ENCODE data around the gene EFNB2.

EFNB2 gene

DNA sequence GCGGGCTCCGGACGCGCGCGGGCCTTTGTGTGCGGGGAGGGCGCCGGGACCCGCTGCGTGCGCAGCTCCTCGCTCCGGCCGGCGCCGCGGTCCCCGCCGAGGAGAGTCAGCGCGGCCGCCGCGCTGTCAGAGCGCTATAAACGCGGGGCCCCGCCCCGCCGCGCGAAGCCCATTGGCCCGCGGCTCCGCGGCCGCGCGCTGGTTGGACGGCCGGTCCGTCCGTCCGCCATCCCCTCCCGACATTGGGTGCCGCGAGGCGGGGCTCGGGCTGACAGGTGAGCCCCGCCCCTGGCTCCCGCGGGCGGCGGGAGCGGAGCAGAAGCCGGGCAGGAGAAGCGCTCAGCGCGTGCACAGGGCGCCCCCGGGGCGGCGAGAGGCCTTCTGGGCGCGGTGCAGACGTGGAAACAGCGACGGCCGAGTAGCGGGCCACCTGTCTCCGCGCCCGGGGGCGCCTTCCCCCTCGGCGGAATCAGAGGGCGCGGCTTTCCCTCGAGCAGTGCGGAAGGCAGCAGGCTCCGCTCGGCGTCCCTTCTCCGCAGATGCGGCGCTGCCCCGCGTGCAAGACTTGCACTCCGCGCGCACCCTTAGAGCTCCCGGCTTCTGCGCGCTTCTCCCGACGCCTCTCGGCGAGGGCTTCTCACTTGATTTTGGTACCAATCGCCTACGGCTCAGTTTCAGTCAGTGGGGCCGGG, at the start of gene EFNB2:
EFNB2 (minus strand) TSS at position 111 of the 692 bp plus-strand sequence. CDS start 698 bp downstream, outside the sequence.
- in situ Hi-C loops (cut with HindIII; ENCODE audit: low sequenced_read_pairs), result loop anchor here (25.0 kb wide), 1 partner anchor 1973 kb away; no protein-coding TSS in a partner anchor

DNA sequence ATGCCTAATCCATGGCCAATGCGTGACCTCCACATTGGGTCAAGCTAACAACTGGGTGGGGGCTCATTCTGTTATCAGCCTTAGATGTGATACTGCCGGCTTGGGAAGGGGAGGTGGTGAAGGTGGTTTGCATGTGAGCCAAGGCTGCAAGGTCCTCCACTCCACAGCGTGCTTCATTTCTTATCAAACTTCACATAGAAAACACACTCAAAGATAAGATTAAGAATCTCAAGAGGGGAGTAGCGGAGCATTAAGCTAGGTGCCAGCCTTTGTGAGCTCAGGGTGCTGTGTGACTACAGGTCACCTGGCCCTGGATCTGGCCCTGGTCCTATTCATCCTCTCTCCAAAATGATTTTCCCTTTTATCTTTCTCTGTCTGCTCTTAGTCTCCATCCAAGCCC, 45.8 kb upstream of the EFNB2 start:
- in situ Hi-C loops (cut with HindIII; ENCODE audit: low sequenced_read_pairs), result no loop called here

- in situ Hi-C loops (cut with HindIII; ENCODE audit: low sequenced_read_pairs), result loop anchor here (10.0 kb wide), 1 partner anchor 409 kb away; no protein-coding TSS in a partner anchor
These were observed 40.4 kb upstream of the EFNB2 start for GRCh38 chr13:106575896-106576295.

- in situ Hi-C loops (cut with HindIII; ENCODE audit: low sequenced_read_pairs), result loop anchor here (10.0 kb wide), 1 partner anchor 411 kb away; no protein-coding TSS in a partner anchor
These were observed 38.4 kb upstream of the EFNB2 start for GRCh38 chr13:106573868-106574267.

DNA sequence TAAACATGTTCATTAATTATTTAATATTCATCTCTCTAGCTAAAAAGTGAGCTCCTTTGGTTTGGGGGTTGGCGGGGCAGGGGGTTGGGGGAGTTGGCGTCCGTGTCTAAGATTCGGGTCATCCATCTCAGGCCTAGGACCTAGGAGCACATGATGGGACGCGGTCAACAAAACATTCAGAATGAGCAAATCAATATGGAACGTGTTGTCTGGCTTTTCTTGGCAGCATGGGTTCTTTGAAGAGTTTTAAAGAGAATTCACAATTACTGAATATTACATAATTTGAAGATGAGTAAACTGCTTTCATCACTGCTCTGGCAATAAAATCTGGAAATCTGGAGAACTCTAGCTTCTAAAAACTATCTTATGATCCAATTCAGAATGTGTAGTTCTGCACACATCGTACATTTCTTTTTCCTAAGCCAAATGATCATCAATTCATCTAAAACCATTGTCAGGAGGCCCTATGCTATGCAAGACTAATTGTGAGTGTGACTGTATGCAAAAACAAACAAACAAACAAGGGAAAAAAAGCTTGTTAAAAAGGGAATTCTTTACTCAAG, 37.9 kb upstream of the EFNB2 start:
- in situ Hi-C loops (cut with HindIII; ENCODE audit: low sequenced_read_pairs), result loop anchor here (10.0 kb wide), 1 partner anchor 411 kb away; no protein-coding TSS in a partner anchor

DNA sequence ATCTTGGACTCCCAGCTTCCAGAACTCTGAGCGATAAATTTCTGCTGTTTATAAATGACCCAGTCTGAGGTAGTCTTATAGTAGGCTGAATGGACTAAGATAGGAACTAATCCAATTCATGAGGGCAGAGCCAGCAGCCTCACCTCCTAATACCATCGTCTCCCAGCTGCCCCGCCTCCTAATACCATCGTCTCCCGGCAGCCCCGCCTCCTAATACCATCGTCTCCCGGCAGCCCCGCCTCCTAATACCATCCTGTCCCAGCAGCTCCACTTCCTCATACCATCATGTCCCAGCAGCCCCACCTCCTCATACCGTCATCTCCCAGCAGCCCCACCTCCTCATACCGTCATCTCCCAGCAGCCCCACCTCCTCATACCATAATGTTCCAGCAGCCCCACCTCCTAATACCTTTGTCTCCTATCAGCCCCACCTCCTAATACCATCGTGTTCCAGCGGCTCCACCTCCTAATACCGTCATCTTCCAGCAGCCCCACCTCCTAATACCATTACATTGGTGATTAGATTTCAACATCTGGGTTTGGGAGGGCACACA, 34.9 kb upstream of the EFNB2 start:
- in situ Hi-C loops (cut with HindIII; ENCODE audit: low sequenced_read_pairs), result loop anchor here (10.0 kb wide), 1 partner anchor 414 kb away; no protein-coding TSS in a partner anchor

GRCh38 chr13:106569233-106570095, 34.0 kb upstream of the EFNB2 start:
- in situ Hi-C loops (cut with HindIII; ENCODE audit: low sequenced_read_pairs), result loop anchor here (10.0 kb wide), 1 partner anchor 415 kb away; no protein-coding TSS in a partner anchor

GRCh38 chr13:106568299-106569003, 33.0 kb upstream of the EFNB2 start:
- in situ Hi-C loops (cut with HindIII; ENCODE audit: low sequenced_read_pairs), result no loop called here

- in situ Hi-C loops (cut with HindIII; ENCODE audit: low sequenced_read_pairs), result no loop called here
These were observed 32.2 kb upstream of the EFNB2 start, which contains the start of gene ARGLU1 for GRCh38 chr13:106567474-106568298. Gene ARGLU1 (minus strand): TSS chr13:106568137. CDS start chr13:106567919, 218 bp downstream.

GRCh38 chr13:106566641-106567473, 31.4 kb upstream of the EFNB2 start:
- in situ Hi-C loops (cut with HindIII; ENCODE audit: low sequenced_read_pairs), result no loop called here

DNA sequence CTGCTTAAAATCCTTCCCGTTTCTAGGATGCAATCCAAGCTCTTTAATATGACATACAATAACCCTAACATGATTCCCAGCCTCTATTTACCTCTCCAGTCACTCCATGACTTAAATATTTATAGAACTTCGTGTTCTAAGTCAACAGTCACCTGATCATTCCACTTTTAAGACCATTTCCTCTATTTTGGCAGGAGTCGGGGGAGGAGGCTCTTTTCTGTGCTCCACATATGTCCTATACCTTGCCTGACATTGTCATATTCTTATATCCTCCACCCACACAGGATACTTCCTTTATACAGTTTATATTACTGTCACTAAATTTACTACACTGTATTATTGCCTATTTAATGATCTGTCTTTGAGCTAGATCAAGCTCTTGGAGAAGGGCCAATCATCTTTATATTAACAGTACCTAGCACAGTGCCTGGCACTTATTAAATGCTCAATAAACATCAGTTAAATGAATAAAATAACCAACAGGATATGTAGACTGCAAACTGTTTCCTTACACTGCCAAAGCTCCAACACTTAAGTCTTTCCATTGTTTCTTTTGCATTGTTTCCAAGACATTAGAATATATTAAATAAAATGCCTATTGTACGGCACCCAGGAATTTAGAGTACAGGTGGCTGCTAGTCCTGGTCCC, 29.8 kb upstream of the EFNB2 start:
- in situ Hi-C loops (cut with HindIII; ENCODE audit: low sequenced_read_pairs), result no loop called here

DNA sequence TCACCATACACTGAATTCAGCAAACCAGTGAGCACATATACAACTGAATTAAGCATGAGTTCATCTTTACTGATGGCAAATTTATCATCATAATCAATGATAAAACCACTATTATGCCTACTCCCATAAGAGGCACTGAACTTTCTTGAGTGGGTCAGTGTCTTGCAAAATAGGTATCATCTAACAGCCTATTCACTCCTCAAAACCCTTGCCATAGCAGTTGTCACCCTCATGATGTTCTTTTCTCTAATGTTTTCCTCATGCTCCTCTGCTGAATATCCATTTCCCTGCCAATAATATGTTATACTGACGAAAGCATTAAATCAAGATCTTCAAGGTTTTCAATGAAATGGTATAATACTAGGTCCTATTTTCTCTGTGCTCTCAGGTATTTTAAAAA, 26.8 kb upstream of the EFNB2 start:
- in situ Hi-C loops (cut with HindIII; ENCODE audit: low sequenced_read_pairs), result no loop called here

- in situ Hi-C loops (cut with HindIII; ENCODE audit: low sequenced_read_pairs), result no loop called here
These were observed 26.2 kb upstream of the EFNB2 start for GRCh38 chr13:106561551-106562170.

GRCh38 chr13:106560821-106561220, 25.4 kb upstream of the EFNB2 start:
- in situ Hi-C loops (cut with HindIII; ENCODE audit: low sequenced_read_pairs), result no loop called here

- in situ Hi-C loops (cut with HindIII; ENCODE audit: low sequenced_read_pairs), result no loop called here
These were observed 23.1 kb upstream of the EFNB2 start for GRCh38 chr13:106558527-106558926.

GRCh38 chr13:106555631-106556328, 20.3 kb upstream of the EFNB2 start:
- in situ Hi-C loops (cut with HindIII; ENCODE audit: low sequenced_read_pairs), result no loop called here

DNA sequence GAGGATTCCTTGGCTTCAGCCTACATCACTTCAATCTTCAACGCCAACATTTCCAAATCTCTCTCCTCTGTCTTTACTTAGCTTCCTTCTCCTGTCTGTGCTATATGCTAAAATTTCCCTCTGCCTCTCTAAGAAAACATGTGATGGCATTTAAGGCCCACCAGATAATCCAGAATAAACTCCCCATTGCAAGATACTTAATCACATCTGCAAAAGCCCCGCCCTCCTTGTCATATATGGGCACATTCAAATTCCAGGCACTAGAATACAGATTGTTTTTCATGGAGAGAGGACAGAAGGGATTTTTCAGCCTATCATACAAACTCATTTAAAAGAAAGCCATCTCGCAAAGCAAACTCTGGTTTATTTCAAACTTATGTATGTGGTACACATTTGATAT, 16.3 kb upstream of the EFNB2 start:
- in situ Hi-C loops (cut with HindIII; ENCODE audit: low sequenced_read_pairs), result no loop called here
